ENCODE results near the gene NID1.

GRCh38 chr1:236002025-236002390, 62.9 kb downstream of the NID1 start:
- TF ChIP-seq CTCF (IDR thresholded peaks at IDR 0.05): no peak
- no peak for TF ChIP-seq POLR2A (IDR thresholded peaks at IDR 0.05)

Measured in thyroid gland (tissue), 4 donors.